Stomach smooth muscle (tissue), 2 donors: ENCODE measurements around the gene PHF21B.

Source experiments
- H3K27ac ChIP-seq: one replicate; pipeline ENCODE4 v1.7.0; 2013; ENCODE audit warnings: mild to moderate bottlenecking, low read length, inconsistent platforms
- H3K27me3 ChIP-seq, 2 donors: one replicate each; pipeline ENCODE4 v1.7.0; 2013; ENCODE audit warnings: low read length in 2 of 2; ENCODE audit not compliant: insufficient read depth in 2 of 2, control insufficient read depth in 1 of 2
- H3K36me3 ChIP-seq, 2 donors: one replicate each; pipeline ENCODE4 v1.7.0; 2013; ENCODE audit warnings: low read length in 2 of 2; ENCODE audit not compliant: control insufficient read depth in 2 of 2, insufficient read depth in 2 of 2
- H3K4me1 ChIP-seq: one replicate; pipeline ENCODE4 v1.7.0; 2013; ENCODE audit warnings: low read length; ENCODE audit not compliant: control insufficient read depth, insufficient read depth
- H3K4me3 ChIP-seq, 2 donors: one replicate each; pipeline ENCODE4 v1.7.0; 2013; ENCODE audit warnings: low read length in 2 of 2
- H3K9ac ChIP-seq, 2 donors: one replicate each; pipeline ENCODE4 v1.7.0; 2013; ENCODE audit warnings: low read length in 2 of 2, mild to moderate bottlenecking in 1 of 2
- H3K9me3 ChIP-seq, 2 donors: one replicate each; pipeline ENCODE4 v1.7.0; 2013; ENCODE audit warnings: low read length in 2 of 2; ENCODE audit not compliant: control insufficient read depth in 2 of 2
- donor health status: healthy.
- donor health status: Pancreatic carcinoma.

PHF21B gene

DNA sequence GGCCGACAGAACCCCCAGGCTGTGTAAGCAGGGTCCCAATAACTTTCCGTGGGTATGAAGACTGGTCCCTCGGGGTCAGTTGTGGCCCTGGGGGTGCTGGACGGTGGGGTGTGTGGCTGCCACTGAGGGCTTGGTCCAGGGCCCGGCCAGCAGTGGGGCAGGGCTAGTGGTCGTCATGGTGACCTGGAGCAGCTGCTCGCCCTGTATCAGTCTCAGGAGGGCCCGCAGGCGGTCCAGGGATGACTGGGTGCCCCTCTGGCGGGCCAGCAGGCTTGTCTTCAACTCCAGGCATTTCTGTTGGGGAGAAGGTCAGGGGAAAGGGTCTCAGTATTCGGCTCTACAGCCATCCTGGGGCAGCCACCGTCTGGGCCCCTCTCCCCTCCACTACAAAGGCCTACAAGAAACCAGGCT lies 126.8 kb downstream of the PHF21B start:
- peaks cover 0 to 3% of the 10 kb centered on the region in 2 donors for H3K36me3 ChIP-seq
- no peaks in the 10 kb centered on the region for H3K4me1 ChIP-seq
- no peak overlapping the region for H3K9ac ChIP-seq
- no peaks in the 10 kb centered on the region for H3K27me3 ChIP-seq
- no peak overlapping the region for H3K4me3 ChIP-seq
- H3K9me3 ChIP-seq = peaks cover 0 to 2% of the 10 kb centered on the region in 2 donors
- no peak overlapping the region for H3K27ac ChIP-seq

DNA sequence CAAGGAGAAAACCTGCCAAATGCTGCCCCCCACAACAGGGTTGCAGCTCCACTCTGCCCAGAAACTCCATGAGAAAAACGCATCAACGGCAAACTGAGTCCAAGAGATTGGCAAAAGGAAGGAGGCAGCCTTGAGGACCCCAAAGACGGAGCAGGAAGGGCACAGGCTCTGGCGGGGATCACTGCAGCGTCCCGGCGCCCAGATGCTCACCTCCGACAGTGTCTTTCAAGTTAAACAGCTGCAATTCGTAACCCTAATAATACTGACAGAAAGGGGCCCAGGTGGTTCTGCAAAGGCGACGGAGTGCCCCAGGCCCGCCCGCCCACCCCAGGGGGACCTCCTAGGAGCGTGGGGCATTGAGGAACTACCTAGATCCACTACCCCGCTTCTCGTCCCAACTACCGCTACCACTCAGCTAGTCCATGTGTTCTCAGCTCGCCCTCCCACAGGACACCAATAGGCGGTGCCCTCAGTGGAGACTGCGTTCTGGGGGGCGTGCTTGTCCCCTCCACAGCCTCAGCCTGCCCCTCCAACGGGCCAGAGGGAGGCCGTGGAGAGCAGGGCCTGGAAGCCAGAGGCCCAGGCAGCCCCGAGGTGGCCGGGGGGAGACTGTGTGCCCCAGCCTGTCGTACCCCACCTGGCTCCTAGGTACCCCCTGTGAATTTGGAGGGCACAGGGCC lies 127.4 kb downstream of the PHF21B start:
- peaks cover 0 to 5% of the 10 kb centered on the region in 2 donors for H3K9me3 ChIP-seq
- no peak overlapping the region for H3K27ac ChIP-seq
- H3K4me1 ChIP-seq = no peaks in the 10 kb centered on the region
- H3K36me3 ChIP-seq = peaks cover 0 to 3% of the 10 kb centered on the region in 2 donors
- no peak overlapping the region for H3K9ac ChIP-seq
- no peaks in the 10 kb centered on the region for H3K27me3 ChIP-seq
- no peak overlapping the region for H3K4me3 ChIP-seq

DNA sequence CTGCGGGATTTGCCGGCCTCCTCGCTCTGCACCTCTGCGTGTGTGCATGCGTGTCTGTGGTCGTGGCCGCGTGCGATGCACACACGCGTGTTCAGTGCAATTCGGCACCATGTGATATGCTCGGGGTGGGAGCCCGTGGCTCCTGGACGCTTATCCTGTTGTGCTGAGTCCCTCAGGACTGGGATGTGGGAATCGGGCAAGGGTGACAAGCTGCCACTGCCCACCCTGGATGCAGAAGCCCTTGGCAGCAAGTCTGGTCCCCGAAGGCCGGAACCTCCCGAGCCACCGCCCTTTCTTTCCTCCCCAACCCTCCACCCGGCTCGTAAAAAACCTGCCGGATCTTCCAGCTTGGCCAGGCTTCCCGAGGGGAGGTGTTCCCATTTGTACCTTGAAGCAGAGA lies 128.2 kb downstream of the PHF21B start:
- no peak overlapping the region for H3K4me3 ChIP-seq

DNA sequence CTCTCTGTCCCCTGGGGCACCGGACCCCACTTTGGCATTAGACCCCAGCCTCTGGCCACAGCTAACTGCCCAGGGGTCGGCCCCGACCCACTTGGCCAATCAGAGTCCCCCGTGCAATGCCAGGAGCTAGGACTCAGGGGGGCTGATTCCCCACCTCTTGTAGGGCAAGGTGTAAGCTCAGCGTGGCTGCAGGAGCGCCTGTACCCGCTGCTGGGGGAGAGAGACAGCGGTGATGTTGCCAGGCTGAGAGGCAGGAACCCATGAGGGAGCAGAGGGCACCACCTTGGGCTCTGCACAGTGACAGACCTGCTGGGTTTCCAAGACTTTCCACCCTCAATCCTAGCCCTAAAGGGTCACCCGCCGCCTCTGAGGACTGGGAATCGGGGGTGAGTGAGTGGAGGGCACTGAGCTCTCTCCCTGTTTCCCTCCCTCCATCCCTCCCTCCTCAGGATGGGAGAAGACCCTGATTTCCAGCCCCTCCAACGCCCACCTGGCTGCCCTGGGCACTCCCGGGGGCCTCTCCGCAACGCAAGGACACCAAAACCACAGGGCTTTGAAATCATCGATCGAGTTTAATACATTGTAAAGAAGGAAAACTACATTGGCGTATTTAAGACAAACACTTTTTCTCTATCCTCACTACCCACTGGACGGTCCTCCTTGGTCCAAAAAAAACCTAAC lies 129.1 kb downstream of the PHF21B start:
- peaks cover 0 to 3% of the 10 kb centered on the region in 2 donors for H3K36me3 ChIP-seq
- no peak overlapping the region for H3K9ac ChIP-seq

More for the DNA sequence above, 128.2 kb downstream of the PHF21B start:
- no peaks in the 10 kb centered on the region for H3K27me3 ChIP-seq
- no peak overlapping the region for H3K9ac ChIP-seq
- peaks cover 0 to 3% of the 10 kb centered on the region in 2 donors for H3K36me3 ChIP-seq
- H3K27ac ChIP-seq = no peak overlapping the region
- peaks cover 0 to 13% of the 10 kb centered on the region in 2 donors for H3K9me3 ChIP-seq
- H3K4me1 ChIP-seq = no peaks in the 10 kb centered on the region

DNA sequence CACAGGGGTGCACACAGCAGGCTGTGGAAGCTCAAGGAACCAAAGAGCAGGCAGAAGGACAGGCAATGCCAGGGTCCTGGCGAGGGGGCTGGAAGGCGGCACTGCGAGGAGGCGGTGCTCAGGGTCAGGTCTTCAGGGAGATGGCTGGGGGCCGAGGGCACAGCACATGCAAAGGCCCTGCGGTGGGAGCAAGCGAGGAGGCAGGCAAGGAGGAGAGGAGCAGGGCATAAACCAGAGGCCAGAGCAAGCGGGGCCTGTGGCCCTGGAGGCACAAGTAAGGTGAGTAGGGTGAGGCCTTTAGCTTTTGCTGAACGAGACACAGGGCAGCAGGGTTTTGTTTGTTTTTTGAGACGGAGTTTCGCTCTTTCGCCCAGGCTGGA lies 130.5 kb downstream of the PHF21B start:
- H3K27ac ChIP-seq = no peak overlapping the region
- H3K36me3 ChIP-seq = no peaks in the 10 kb centered on the region
- peaks cover 0 to 14% of the 10 kb centered on the region in 2 donors for H3K9me3 ChIP-seq
- H3K4me1 ChIP-seq = no peaks in the 10 kb centered on the region
- H3K27me3 ChIP-seq = no peaks in the 10 kb centered on the region
- H3K9ac ChIP-seq = no peak overlapping the region
- no peak overlapping the region for H3K4me3 ChIP-seq

More for the DNA sequence above, 129.1 kb downstream of the PHF21B start:
- no peaks in the 10 kb centered on the region for H3K4me1 ChIP-seq
- H3K27me3 ChIP-seq = no peaks in the 10 kb centered on the region
- no peak overlapping the region for H3K4me3 ChIP-seq
- peaks cover 0 to 14% of the 10 kb centered on the region in 2 donors for H3K9me3 ChIP-seq
- no peak overlapping the region for H3K27ac ChIP-seq

DNA sequence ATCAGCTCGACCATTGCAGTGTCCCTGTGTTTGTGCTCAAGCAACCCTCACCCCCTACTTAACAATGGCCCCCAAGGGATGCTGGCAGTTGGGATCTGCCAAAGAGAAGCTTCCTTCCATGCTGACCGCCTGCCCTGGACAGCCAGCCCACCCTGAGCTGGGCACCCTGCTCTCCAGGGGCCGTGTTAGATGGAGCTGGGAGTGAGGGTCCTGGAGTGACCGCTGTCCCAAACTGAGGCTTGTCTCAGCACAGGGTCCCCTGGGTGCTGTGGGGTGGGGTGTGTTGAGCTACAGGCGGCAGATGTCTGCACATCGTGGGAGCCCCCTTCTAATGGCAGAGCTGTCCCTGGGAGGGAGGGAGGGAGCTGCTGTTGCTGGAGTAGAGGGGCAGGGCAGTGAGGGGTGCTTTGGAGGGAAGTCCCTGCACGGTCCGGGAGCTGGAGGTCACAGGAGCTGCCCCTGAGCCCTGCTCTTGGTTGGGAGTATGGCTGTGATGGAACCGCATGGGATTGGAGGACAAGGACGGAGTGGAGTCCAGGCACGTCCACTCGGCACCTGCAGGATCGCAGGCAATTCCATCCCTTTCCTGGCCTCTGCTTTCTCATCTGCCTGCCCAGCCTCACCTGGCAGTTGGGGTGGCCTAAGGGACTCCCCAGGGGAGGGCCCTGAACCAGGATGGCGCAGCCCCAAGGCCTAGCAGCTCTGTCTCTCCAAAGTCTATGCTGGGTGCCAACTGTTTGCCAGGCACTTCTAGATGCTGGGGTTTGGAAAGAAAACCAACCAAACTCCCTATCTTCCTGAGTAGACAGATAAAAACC lies 131.1 kb downstream of the PHF21B start:
- no peak overlapping the region for H3K27ac ChIP-seq
- no peaks in the 10 kb centered on the region for H3K36me3 ChIP-seq
- no peaks in the 10 kb centered on the region for H3K27me3 ChIP-seq

DNA sequence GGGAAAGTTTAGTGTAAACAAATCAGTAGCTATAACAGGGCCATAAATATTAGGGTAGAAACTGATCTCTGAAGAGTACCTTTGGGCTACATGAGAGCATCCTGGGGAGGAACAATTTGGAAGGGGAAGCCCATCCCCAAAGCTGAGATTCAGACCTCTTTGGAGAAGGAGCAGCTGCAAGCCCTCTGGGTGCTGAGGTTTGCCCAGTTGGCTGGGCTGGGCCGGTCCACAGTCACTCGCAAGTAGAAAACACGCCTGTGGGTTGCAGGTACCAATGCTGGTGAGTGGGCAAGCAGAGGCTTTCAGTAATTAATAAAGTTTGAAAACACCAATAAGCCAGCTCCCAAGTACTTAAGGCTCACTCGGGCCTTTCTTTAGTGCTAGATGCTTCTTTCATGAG lies 132.9 kb downstream of the PHF21B start:
- no peak overlapping the region for H3K4me3 ChIP-seq
- H3K4me1 ChIP-seq = no peaks in the 10 kb centered on the region
- H3K9ac ChIP-seq = no peak overlapping the region
- H3K36me3 ChIP-seq = no peaks in the 10 kb centered on the region
- H3K9me3 ChIP-seq = peaks cover 0 to 15% of the 10 kb centered on the region in 2 donors
- no peaks in the 10 kb centered on the region for H3K27me3 ChIP-seq
- no peak overlapping the region for H3K27ac ChIP-seq

More for the DNA sequence above, 131.1 kb downstream of the PHF21B start:
- Histone ChIP-seq H3K4me3 (no peak overlapping the region), H3K4me1 (no peaks in the 10 kb centered on the region), H3K9ac (no peak overlapping the region), H3K9me3 (peaks cover 0 to 14% of the 10 kb centered on the region in 2 donors)

DNA sequence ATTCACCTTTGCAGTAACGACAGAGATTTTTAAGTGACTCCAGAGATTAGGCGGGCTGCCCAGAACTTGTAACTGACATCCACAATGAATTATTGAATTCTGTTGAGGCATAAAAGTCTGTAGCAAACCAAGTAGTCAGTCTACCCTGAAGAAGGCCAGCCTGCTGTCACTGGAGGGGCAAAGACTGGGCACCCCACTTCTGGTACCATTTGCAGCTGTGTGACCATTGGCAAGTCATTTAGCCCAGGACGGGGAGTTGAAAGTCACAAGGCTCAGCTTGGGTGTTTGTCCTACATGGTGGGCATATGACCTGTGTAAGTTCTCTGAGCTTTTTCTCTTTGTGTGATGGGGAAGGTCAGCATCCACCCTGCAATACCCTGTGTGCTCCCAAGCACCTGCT lies 138.0 kb downstream of the PHF21B start:
- Histone ChIP-seq H3K27ac (no peak overlapping the region), H3K9me3 (peaks cover 5 to 7% of the 10 kb centered on the region in 2 donors), H3K4me3 (no peak overlapping the region)

DNA sequence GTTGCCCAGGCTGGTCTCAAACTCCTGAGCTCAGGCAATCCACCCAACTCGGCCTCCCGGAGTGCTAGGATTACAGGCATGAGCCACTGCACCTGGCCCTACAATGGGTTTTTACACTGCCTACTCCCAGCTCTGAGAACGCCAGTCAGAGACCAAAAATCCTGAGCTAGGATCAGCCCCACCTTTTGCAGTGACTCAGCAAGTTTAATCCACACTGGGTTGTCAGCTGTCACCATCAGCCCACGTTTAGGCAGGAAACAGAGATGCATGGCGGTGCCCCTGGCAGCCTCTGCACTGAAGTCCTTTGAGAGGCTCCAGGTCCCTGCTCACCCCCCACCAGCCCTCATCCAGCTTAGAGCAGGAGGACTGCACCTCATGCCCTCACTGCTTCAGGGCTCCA lies 139.8 kb downstream of the PHF21B start:
- Histone ChIP-seq H3K27me3 (no peaks in the 10 kb centered on the region), H3K4me3 (no peak overlapping the region), H3K9ac (no peak overlapping the region), H3K36me3 (no peaks in the 10 kb centered on the region), H3K4me1 (no peaks in the 10 kb centered on the region), H3K27ac (no peak overlapping the region), H3K9me3 (peaks cover 5% of the 10 kb centered on the region in 2 donors)

More for the DNA sequence above, 138.0 kb downstream of the PHF21B start:
- Histone ChIP-seq H3K9ac (no peak overlapping the region), H3K27me3 (no peaks in the 10 kb centered on the region), H3K4me1 (no peaks in the 10 kb centered on the region), H3K36me3 (no peaks in the 10 kb centered on the region)

DNA sequence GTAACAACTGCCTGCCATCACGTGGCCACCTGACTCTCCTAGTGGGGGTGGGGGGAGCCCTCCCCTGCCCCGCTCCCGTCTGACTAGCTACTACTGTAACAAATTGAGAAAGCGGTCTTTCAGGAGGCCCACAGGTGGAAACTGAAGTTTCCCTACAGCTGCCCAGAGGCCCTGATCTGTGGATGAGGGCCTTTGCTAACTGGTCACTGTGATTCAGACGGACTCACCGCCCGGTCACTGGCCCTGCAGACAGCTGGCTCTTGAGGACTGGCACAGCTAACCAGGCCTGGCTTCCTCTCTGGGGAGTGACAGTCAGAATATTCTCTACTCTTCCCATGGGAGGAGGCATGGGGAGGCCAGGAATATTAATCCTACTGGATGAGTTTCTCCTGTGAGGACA lies 140.6 kb downstream of the PHF21B start:
- H3K9ac ChIP-seq = no peak overlapping the region
- H3K4me1 ChIP-seq = no peaks in the 10 kb centered on the region
- peaks cover 5% of the 10 kb centered on the region in 2 donors for H3K9me3 ChIP-seq

More for the DNA sequence above, 140.6 kb downstream of the PHF21B start:
- Histone ChIP-seq H3K27me3 (no peaks in the 10 kb centered on the region), H3K4me3 (no peak overlapping the region), H3K27ac (no peak overlapping the region), H3K36me3 (no peaks in the 10 kb centered on the region)
